ENCODE data around the gene FBXO45. TPM values are rescaled to one million over a fixed set of nuclear protein-coding genes. Genes with fewer than 3 reads are reported as not detected.
"Not testable (repeated sequence)": the region's sequence is repeated elsewhere in the genome, so short reads cannot be mapped to it uniquely, and the experiment has no call there.

The FBXO45 gene
- total RNA-seq, 1 donor from 2014 or later: 11.5 TPM

- no peak overlapping the region for H3K27ac ChIP-seq (ENCODE audit: low read depth, low read length)
- H3K27me3 ChIP-seq (ENCODE audit: control insufficient read depth in 3 of 3, insufficient read depth in 3 of 3, low read length in 3 of 3): peaks cover 0 to 2% (median 0%) of the 10 kb centered on the region in 3 donors
- no peak overlapping the region for H3K9ac ChIP-seq (ENCODE audit: low read depth in 1 of 3, low read length in 3 of 3)
- no peak overlapping the region for H3K4me3 ChIP-seq (ENCODE audit: low read length in 3 of 3)
- no peaks in the 10 kb centered on the region for H3K36me3 ChIP-seq (ENCODE audit: control insufficient read depth in 3 of 3, insufficient read depth in 3 of 3, low read length in 3 of 3)
- no peaks in the 10 kb centered on the region for H3K9me3 ChIP-seq (ENCODE audit: control insufficient read depth in 3 of 3, low read length in 3 of 3)
- H3K4me1 ChIP-seq (ENCODE audit: control insufficient read depth in 3 of 3, insufficient read depth in 3 of 3, low read length in 3 of 3): peaks cover 0 to 7% (median 2%) of the 10 kb centered on the region in 3 donors
These were observed 35.2 kb upstream of the FBXO45 start for GRCh38 chr3:196533260-196533681.

- peaks cover 0 to under 1% (median 0%) of the 10 kb centered on the region in 3 donors for H3K27me3 ChIP-seq (ENCODE audit: control insufficient read depth in 3 of 3, insufficient read depth in 3 of 3, low read length in 3 of 3)
- H3K27ac ChIP-seq (ENCODE audit: low read depth, low read length): no peak overlapping the region
- H3K4me3 ChIP-seq (ENCODE audit: low read length in 3 of 3): no peak overlapping the region
- no peak overlapping the region for H3K9ac ChIP-seq (ENCODE audit: low read depth in 1 of 3, low read length in 3 of 3)
- no peaks in the 10 kb centered on the region for H3K9me3 ChIP-seq (ENCODE audit: control insufficient read depth in 3 of 3, low read length in 3 of 3)
- no peaks in the 10 kb centered on the region for H3K36me3 ChIP-seq (ENCODE audit: control insufficient read depth in 3 of 3, insufficient read depth in 3 of 3, low read length in 3 of 3)
- peaks cover 0 to 3% (median 0%) of the 10 kb centered on the region in 3 donors for H3K4me1 ChIP-seq (ENCODE audit: control insufficient read depth in 3 of 3, insufficient read depth in 3 of 3, low read length in 3 of 3)
These were observed 31.0 kb upstream of the FBXO45 start for GRCh38 chr3:196537319-196537984.

- no peak overlapping the region for H3K9ac ChIP-seq (ENCODE audit: low read depth in 1 of 3, low read length in 3 of 3)
- no peaks in the 10 kb centered on the region for H3K27me3 ChIP-seq (ENCODE audit: control insufficient read depth in 3 of 3, insufficient read depth in 3 of 3, low read length in 3 of 3)
- no peaks in the 10 kb centered on the region for H3K36me3 ChIP-seq (ENCODE audit: control insufficient read depth in 3 of 3, insufficient read depth in 3 of 3, low read length in 3 of 3)
- H3K4me1 ChIP-seq (ENCODE audit: control insufficient read depth in 3 of 3, insufficient read depth in 3 of 3, low read length in 3 of 3): peaks cover 0 to 3% (median 0%) of the 10 kb centered on the region in 3 donors
- no peaks in the 10 kb centered on the region for H3K9me3 ChIP-seq (ENCODE audit: control insufficient read depth in 3 of 3, low read length in 3 of 3)
- H3K27ac ChIP-seq (ENCODE audit: low read depth, low read length): no peak overlapping the region
- H3K4me3 ChIP-seq (ENCODE audit: low read length in 3 of 3): no peak overlapping the region
These were observed 26.6 kb upstream of the FBXO45 start for GRCh38 chr3:196541684-196542445.

- no peak overlapping the region for H3K27ac ChIP-seq (ENCODE audit: low read depth, low read length)
- no peak overlapping the region for H3K9ac ChIP-seq (ENCODE audit: low read depth in 1 of 3, low read length in 3 of 3)
- no peaks in the 10 kb centered on the region for H3K36me3 ChIP-seq (ENCODE audit: control insufficient read depth in 3 of 3, insufficient read depth in 3 of 3, low read length in 3 of 3)
- peaks cover 0 to under 1% (median 0%) of the 10 kb centered on the region in 3 donors for H3K9me3 ChIP-seq (ENCODE audit: control insufficient read depth in 3 of 3, low read length in 3 of 3)
- H3K4me3 ChIP-seq (ENCODE audit: low read length in 3 of 3): no peak overlapping the region
- H3K4me1 ChIP-seq (ENCODE audit: control insufficient read depth in 3 of 3, insufficient read depth in 3 of 3, low read length in 3 of 3): no peaks in the 10 kb centered on the region
- no peaks in the 10 kb centered on the region for H3K27me3 ChIP-seq (ENCODE audit: control insufficient read depth in 3 of 3, insufficient read depth in 3 of 3, low read length in 3 of 3)
These were observed 23.9 kb upstream of the FBXO45 start for GRCh38 chr3:196544491-196544992.

GRCh38 chr3:196546537-196546936 is 21.9 kb upstream of the FBXO45 start:
- no peaks in the 10 kb centered on the region for H3K27me3 ChIP-seq (ENCODE audit: control insufficient read depth in 3 of 3, insufficient read depth in 3 of 3, low read length in 3 of 3)
- no peak overlapping the region for H3K9ac ChIP-seq (ENCODE audit: low read depth in 1 of 3, low read length in 3 of 3)
- no peak overlapping the region for H3K4me3 ChIP-seq (ENCODE audit: low read length in 3 of 3)
- no peak overlapping the region for H3K27ac ChIP-seq (ENCODE audit: low read depth, low read length)
- no peaks in the 10 kb centered on the region for H3K36me3 ChIP-seq (ENCODE audit: control insufficient read depth in 3 of 3, insufficient read depth in 3 of 3, low read length in 3 of 3)
- peaks cover 0 to 3% (median 0%) of the 10 kb centered on the region in 3 donors for H3K9me3 ChIP-seq (ENCODE audit: control insufficient read depth in 3 of 3, low read length in 3 of 3)
- no peaks in the 10 kb centered on the region for H3K4me1 ChIP-seq (ENCODE audit: control insufficient read depth in 3 of 3, insufficient read depth in 3 of 3, low read length in 3 of 3)

- peaks cover 0 to 3% (median 0%) of the 10 kb centered on the region in 3 donors for H3K9me3 ChIP-seq (ENCODE audit: control insufficient read depth in 3 of 3, low read length in 3 of 3)
- H3K27ac ChIP-seq (ENCODE audit: low read depth, low read length): no peak overlapping the region
- H3K36me3 ChIP-seq (ENCODE audit: control insufficient read depth in 3 of 3, insufficient read depth in 3 of 3, low read length in 3 of 3): no peaks in the 10 kb centered on the region
- H3K9ac ChIP-seq (ENCODE audit: low read depth in 1 of 3, low read length in 3 of 3): no peak overlapping the region
- no peaks in the 10 kb centered on the region for H3K27me3 ChIP-seq (ENCODE audit: control insufficient read depth in 3 of 3, insufficient read depth in 3 of 3, low read length in 3 of 3)
- H3K4me3 ChIP-seq (ENCODE audit: low read length in 3 of 3): no peak overlapping the region
- H3K4me1 ChIP-seq (ENCODE audit: control insufficient read depth in 3 of 3, insufficient read depth in 3 of 3, low read length in 3 of 3): no peaks in the 10 kb centered on the region
These were observed 21.4 kb upstream of the FBXO45 start for GRCh38 chr3:196547067-196547466.

- not testable (repeated sequence) for H3K9me3 ChIP-seq (ENCODE audit: control insufficient read depth in 3 of 3, low read length in 3 of 3); H3K27ac ChIP-seq (ENCODE audit: low read depth, low read length); H3K9ac ChIP-seq (ENCODE audit: low read depth in 1 of 3, low read length in 3 of 3); H3K27me3 ChIP-seq (ENCODE audit: control insufficient read depth in 3 of 3, insufficient read depth in 3 of 3, low read length in 3 of 3); H3K36me3 ChIP-seq (ENCODE audit: control insufficient read depth in 3 of 3, insufficient read depth in 3 of 3, low read length in 3 of 3); H3K4me3 ChIP-seq (ENCODE audit: low read length in 3 of 3); H3K4me1 ChIP-seq (ENCODE audit: control insufficient read depth in 3 of 3, insufficient read depth in 3 of 3, low read length in 3 of 3)
These were observed 19.1 kb upstream of the FBXO45 start for GRCh38 chr3:196549312-196549711.

GRCh38 chr3:196550172-196550571 is 18.3 kb upstream of the FBXO45 start:
- H3K4me1 ChIP-seq (ENCODE audit: control insufficient read depth in 3 of 3, insufficient read depth in 3 of 3, low read length in 3 of 3); H3K27me3 ChIP-seq (ENCODE audit: control insufficient read depth in 3 of 3, insufficient read depth in 3 of 3, low read length in 3 of 3); H3K4me3 ChIP-seq (ENCODE audit: low read length in 3 of 3); H3K27ac ChIP-seq (ENCODE audit: low read depth, low read length); H3K9ac ChIP-seq (ENCODE audit: low read depth in 1 of 3, low read length in 3 of 3); H3K36me3 ChIP-seq (ENCODE audit: control insufficient read depth in 3 of 3, insufficient read depth in 3 of 3, low read length in 3 of 3); H3K9me3 ChIP-seq (ENCODE audit: control insufficient read depth in 3 of 3, low read length in 3 of 3): not testable (repeated sequence)

- Histone ChIP-seq H3K4me3 (ENCODE audit: low read length in 3 of 3) (no peak overlapping the region), H3K36me3 (ENCODE audit: control insufficient read depth in 3 of 3, insufficient read depth in 3 of 3, low read length in 3 of 3) (peaks cover 0 to 4% (median 4%) of the 10 kb centered on the region in 3 donors), H3K9me3 (ENCODE audit: control insufficient read depth in 3 of 3, low read length in 3 of 3) (peaks cover 0 to 3% (median 0%) of the 10 kb centered on the region in 3 donors), H3K4me1 (ENCODE audit: control insufficient read depth in 3 of 3, insufficient read depth in 3 of 3, low read length in 3 of 3) (peaks cover 6 to 10% (median 7%) of the 10 kb centered on the region in 3 donors), H3K27me3 (ENCODE audit: control insufficient read depth in 3 of 3, insufficient read depth in 3 of 3, low read length in 3 of 3) (no peaks in the 10 kb centered on the region), H3K9ac (ENCODE audit: low read depth in 1 of 3, low read length in 3 of 3) (no peak overlapping the region), H3K27ac (ENCODE audit: low read depth, low read length) (no peak overlapping the region)
These were observed 16.2 kb upstream of the FBXO45 start for GRCh38 chr3:196552253-196552652.

- Histone ChIP-seq H3K9ac (ENCODE audit: low read depth in 1 of 3, low read length in 3 of 3) (peak overlapping the region; percentile 4 to 72 (median 45)), H3K27ac (ENCODE audit: low read depth, low read length) (peak overlapping the region; percentile 77), H3K36me3 (ENCODE audit: control insufficient read depth in 3 of 3, insufficient read depth in 3 of 3, low read length in 3 of 3) (peaks cover 0 to 4% (median 4%) of the 10 kb centered on the region in 3 donors), H3K27me3 (ENCODE audit: control insufficient read depth in 3 of 3, insufficient read depth in 3 of 3, low read length in 3 of 3) (no peaks in the 10 kb centered on the region), H3K4me1 (ENCODE audit: control insufficient read depth in 3 of 3, insufficient read depth in 3 of 3, low read length in 3 of 3) (peaks cover 6 to 10% (median 7%) of the 10 kb centered on the region in 3 donors), H3K9me3 (ENCODE audit: control insufficient read depth in 3 of 3, low read length in 3 of 3) (peaks cover 0 to 3% (median 0%) of the 10 kb centered on the region in 3 donors), H3K4me3 (ENCODE audit: low read length in 3 of 3) (no peak overlapping the region)
These were observed 14.9 kb upstream of the FBXO45 start for GRCh38 chr3:196553551-196553950.
